Bronchial epithelial cell (primary cell): Measurements from ENCODE around the gene EPX. TPM values are rescaled to one million over a fixed set of nuclear protein-coding genes. Genes with fewer than 3 reads are reported as not detected.

Experiments
- DNase-seq: peaks from one replicate; pipeline ENCODE4 v3.0.0-alpha.2; 2010; ENCODE audit warnings: low read depth
- FAIRE-seq: peaks from 2 replicates; lab custom pipeline; 2011; peaks lifted over from hg19 to GRCh38; lab: Jason Lieb, UNC
- H3K27me3 ChIP-seq: 2 replicates; pipeline ENCODE4 v1.5.1; 2011; ENCODE audit warnings: low read length; ENCODE audit not compliant: control insufficient read depth, insufficient read depth
- H3K36me3 ChIP-seq: 2 replicates; pipeline ENCODE4 v1.5.1; 2011; ENCODE audit warnings: low read length; ENCODE audit not compliant: control insufficient read depth, insufficient read depth
- H3K4me3 ChIP-seq: 2 replicates; pipeline ENCODE4 v1.5.1; 2011; ENCODE audit warnings: mild to moderate bottlenecking, low read depth, low read length, control low read depth
- CTCF ChIP-seq: IDR thresholded peaks from 2 replicates; pipeline ENCODE4 v1.5.1; 2011; ENCODE audit warnings: mild to moderate bottlenecking, moderate library complexity, low read length, control low read depth, inconsistent platforms; ENCODE audit not compliant: insufficient read depth, severe bottlenecking
- total RNA-seq: library from RNA; depleted of rRNA; stranded (reverse); fragments of >200 nt; gene quantifications from 2 replicates; pipeline ENCODE4 v1.2.1, GENCODE V29; 2014

Gene EPX
- total RNA-seq, 1 donor from 2014 or later, result not detected

- no peak overlapping the region for H3K4me3 ChIP-seq
- DNase-seq (no peak), FAIRE-seq (no peak)
- TF ChIP-seq CTCF, result no peak
- H3K27me3 ChIP-seq, result peaks cover 2% of the 10 kb centered on the region
- H3K36me3 ChIP-seq, result no peaks in the 10 kb centered on the region
Observed at GRCh38 chr17:58165981-58166380, 26.5 kb upstream of the EPX start.

DNA sequence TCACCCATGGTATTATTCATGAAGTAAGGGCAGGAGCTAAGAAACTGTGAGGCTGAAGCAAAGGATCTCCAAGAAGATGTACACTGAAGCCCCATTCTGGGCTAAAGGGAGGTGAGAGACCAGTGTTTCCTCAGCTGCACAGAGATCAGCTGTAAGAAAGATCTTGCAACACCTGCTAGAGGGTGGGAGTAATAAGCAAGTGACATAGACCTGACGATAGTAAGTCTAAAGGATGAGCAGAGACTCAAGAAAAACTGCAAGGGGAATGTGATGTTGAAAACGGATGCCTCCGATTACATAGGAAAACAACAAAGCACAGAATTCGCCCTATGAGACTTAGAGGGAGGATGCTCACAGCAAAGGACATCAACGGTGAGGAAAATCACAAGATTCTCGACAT is 25.8 kb upstream of the EPX start, which contains the start of gene OR4D2:
Gene OR4D2 (plus strand): TSS at position 301 of the 400 bp plus-strand sequence. CDS start 2,674 bp downstream, outside the sequence.
- no peak for DNase-seq
- peaks cover 2% of the 10 kb centered on the region for H3K27me3 ChIP-seq
- H3K36me3 ChIP-seq, result no peaks in the 10 kb centered on the region
- FAIRE-seq, result peak; percentile 68
- no peak for TF ChIP-seq CTCF
- H3K4me3 ChIP-seq, result no peak within 1 kb of the TSS

GRCh38 chr17:58170622-58171021 is 21.9 kb upstream of the EPX start:
- TF ChIP-seq CTCF, result no peak
- FAIRE-seq, result no peak
- Histone ChIP-seq H3K27me3 (no peaks in the 10 kb centered on the region), H3K36me3 (no peaks in the 10 kb centered on the region), H3K4me3 (no peak overlapping the region)
- DNase-seq, result no peak

DNA sequence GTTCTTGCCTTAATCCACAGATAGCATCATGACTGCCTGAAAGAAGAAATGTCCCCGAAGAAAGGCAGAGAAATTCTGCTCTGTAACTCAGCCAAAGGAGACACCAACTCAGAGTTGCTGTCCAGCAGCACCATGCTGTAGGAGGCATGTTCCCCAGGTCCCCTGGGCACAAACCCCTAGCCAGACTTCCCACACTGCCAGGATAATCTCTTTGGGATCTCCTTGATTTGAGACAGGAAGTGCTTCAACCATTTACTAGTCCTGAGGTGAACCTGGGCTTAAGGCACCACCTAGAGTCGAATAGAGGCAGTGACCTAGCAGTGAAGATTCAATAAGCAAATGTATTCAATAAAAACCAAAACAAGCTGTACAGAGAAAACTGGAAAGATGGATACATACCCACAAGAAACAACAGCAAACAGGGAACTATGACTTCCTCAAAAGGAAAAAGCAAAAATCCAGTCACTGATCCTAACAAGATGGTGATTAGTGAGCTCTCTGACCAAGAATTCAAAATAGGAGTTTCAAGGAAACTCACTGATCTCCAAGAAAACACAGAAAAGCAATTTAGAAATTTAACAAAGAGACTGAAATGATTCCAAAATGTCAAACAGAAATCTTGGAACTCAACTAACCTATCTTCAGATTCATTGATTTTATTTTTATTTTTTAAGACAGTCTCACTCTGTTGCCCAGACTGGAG is 20.0 kb upstream of the EPX start:
- H3K36me3 ChIP-seq, result no peaks in the 10 kb centered on the region
- TF ChIP-seq CTCF, result peak; percentile 66
- DNase-seq (peak; percentile 52), FAIRE-seq (no peak)
- no peak overlapping the region for H3K4me3 ChIP-seq
- H3K27me3 ChIP-seq, result no peaks in the 10 kb centered on the region

DNA sequence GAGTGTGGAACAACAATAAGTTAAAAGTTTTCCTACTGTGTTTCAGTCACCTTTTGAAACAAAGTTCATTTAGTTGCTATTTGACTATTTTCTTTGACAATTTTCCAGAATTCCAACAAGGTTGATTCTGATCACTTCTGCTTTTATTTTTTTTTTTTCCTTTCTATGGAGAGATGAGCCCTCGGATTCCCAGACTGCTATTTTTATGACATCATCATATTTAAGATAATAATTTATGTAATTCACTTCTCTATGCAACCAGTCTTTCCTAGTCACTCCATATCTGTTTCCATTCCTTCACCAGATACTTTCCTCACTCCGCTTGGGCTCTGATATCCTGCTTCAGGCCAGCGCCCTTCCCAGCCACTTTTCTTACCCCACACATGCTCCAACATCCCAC is 17.7 kb upstream of the EPX start:
- FAIRE-seq (no peak), DNase-seq (no peak)
- Histone ChIP-seq H3K4me3 (no peak overlapping the region), H3K36me3 (no peaks in the 10 kb centered on the region), H3K27me3 (no peaks in the 10 kb centered on the region)
- TF ChIP-seq CTCF, result no peak

DNA sequence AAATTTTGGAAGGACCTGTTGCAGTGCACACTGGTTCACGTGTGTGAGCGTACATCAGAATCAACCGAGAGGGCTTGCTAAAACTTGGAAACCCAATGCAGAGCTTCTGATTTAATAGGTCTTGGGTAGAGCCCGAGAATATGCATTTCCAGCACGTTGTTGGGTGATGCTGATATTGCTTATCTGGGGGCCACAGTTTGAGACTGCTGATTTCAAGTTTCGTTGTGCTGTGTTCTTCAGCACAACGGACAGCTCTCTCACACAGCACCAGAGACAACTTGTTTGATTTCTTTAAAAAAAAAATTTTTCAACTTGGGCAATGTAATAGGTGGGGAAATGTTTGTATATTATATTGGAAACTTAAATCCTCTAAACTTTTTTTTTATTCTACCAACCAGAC is 16.3 kb upstream of the EPX start:
- H3K36me3 ChIP-seq, result no peaks in the 10 kb centered on the region
- FAIRE-seq (no peak), DNase-seq (no peak)
- no peak overlapping the region for H3K4me3 ChIP-seq
- H3K27me3 ChIP-seq, result peaks cover 4% of the 10 kb centered on the region
- no peak for TF ChIP-seq CTCF
